ENCODE measurements around the gene CHD5. TPM values are rescaled to one million over a fixed set of nuclear protein-coding genes. Genes with fewer than 3 reads are reported as not detected.

The CHD5 gene
- total RNA-seq, 4 donors from 2014 or later: 0.15 to 0.94 (median 0.26) TPM

- Histone ChIP-seq H3K27ac (no peak overlapping the region), H3K27me3 (no peaks in the 10 kb centered on the region), H3K9me3 (no peaks in the 10 kb centered on the region), H3K4me1 (no peaks in the 10 kb centered on the region), H3K36me3 (no peaks in the 10 kb centered on the region), H3K4me3 (replicated peaks in 1 of 3) (no peak overlapping the region)
- TF ChIP-seq POLR2A (IDR thresholded peaks at IDR 0.05): no peak
- TF ChIP-seq, protein P1, sequence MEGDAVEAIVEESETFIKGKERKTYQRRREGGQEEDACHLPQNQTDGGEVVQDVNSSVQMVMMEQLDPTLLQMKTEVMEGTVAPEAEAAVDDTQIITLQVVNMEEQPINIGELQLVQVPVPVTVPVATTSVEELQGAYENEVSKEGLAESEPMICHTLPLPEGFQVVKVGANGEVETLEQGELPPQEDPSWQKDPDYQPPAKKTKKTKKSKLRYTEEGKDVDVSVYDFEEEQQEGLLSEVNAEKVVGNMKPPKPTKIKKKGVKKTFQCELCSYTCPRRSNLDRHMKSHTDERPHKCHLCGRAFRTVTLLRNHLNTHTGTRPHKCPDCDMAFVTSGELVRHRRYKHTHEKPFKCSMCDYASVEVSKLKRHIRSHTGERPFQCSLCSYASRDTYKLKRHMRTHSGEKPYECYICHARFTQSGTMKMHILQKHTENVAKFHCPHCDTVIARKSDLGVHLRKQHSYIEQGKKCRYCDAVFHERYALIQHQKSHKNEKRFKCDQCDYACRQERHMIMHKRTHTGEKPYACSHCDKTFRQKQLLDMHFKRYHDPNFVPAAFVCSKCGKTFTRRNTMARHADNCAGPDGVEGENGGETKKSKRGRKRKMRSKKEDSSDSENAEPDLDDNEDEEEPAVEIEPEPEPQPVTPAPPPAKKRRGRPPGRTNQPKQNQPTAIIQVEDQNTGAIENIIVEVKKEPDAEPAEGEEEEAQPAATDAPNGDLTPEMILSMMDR (IDR thresholded peaks at IDR 0.05): no peak
- no peak for DNase-seq
- intact Hi-C loops (cut with DNase I): no loop called here
- 60 to 76% methylated on average over 4 to 11 of the region's 13 CpGs for whole genome bisulfite sequencing, 2 donors
Observed at GRCh38 chr1:6095511-6096242, 84.4 kb downstream of the CHD5 start.

DNA sequence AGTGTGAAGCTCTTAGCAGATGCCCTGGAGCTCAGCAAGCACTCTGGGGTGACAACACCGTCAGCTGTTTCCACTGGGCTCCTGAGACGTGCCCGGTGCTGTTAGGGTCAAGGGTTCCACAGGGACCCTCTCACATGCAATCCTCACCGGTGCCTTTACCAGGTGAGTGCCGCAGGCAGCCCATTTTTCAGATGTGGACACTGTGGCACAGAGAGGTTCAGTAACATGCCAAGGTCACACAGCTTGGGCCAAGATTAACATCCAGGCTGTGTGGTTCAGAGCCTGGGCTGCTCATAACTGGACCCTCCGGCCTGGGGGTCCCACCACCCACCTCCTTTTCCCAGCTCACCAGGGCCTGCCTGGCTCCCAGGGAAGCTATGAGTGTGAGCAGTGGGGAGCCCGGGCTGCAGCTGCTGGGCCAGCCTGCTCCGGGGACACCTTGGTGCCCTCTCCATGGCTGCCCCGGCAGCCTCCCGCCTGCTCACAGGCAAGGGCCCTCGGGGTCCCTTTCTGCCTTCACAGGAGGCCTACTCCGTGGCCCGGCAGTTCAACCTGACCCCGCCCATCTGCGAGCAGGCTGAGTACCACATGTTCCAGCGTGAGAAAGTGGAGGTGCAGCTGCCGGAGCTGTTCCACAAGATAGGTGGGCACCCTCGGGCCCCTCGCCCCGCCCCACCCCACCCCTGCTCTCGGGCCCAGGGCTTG is 85.2 kb downstream of the CHD5 start:
- Histone ChIP-seq H3K27ac (no peak overlapping the region), H3K4me3 (replicated peaks in 1 of 3) (no peak overlapping the region), H3K4me1 (no peaks in the 10 kb centered on the region), H3K36me3 (no peaks in the 10 kb centered on the region), H3K9me3 (no peaks in the 10 kb centered on the region), H3K27me3 (no peaks in the 10 kb centered on the region)
- intact Hi-C loops (cut with DNase I): no loop called here
- DNase-seq: no peak
- TF ChIP-seq POLR2A (IDR thresholded peaks at IDR 0.05): no peak
- TF ChIP-seq, protein P1 (IDR thresholded peaks at IDR 0.05): no peak
- 97 to 100% methylated on average over 2 to 6 of the region's 21 CpGs for WGBS, 2 donors

GRCh38 chr1:6094246-6094645 is 85.9 kb downstream of the CHD5 start:
- no peak overlapping the region for H3K27ac ChIP-seq
- no peak for DNase-seq
- 93 to 97% methylated on average over 19 of the region's 19 CpGs for WGBS, 2 donors
- no peaks in the 10 kb centered on the region for H3K9me3 ChIP-seq
- intact Hi-C loops (cut with DNase I): no loop called here
- no peaks in the 10 kb centered on the region for H3K4me1 ChIP-seq
- TF ChIP-seq POLR2A (IDR thresholded peaks at IDR 0.05): no peak
- TF ChIP-seq, protein P1 (IDR thresholded peaks at IDR 0.05): no peak
- no peaks in the 10 kb centered on the region for H3K27me3 ChIP-seq
- H3K4me3 ChIP-seq (replicated peaks in 1 of 3): no peak overlapping the region
- no peaks in the 10 kb centered on the region for H3K36me3 ChIP-seq

- 88 to 94% methylated on average over 8 to 9 of the region's 9 CpGs for WGBS, 2 donors
- H3K9me3 ChIP-seq: no peaks in the 10 kb centered on the region
- DNase-seq: no peak
- no peaks in the 10 kb centered on the region for H3K36me3 ChIP-seq
- H3K4me1 ChIP-seq: no peaks in the 10 kb centered on the region
- TF ChIP-seq POLR2A (IDR thresholded peaks at IDR 0.05): no peak
- TF ChIP-seq, protein P1 (IDR thresholded peaks at IDR 0.05): no peak
- H3K27me3 ChIP-seq: no peaks in the 10 kb centered on the region
- no peak overlapping the region for H3K27ac ChIP-seq
- intact Hi-C loops (cut with DNase I): no loop called here
- H3K4me3 ChIP-seq (replicated peaks in 1 of 3): no peak overlapping the region
Observed at GRCh38 chr1:6093611-6094010, 86.5 kb downstream of the CHD5 start.

DNA sequence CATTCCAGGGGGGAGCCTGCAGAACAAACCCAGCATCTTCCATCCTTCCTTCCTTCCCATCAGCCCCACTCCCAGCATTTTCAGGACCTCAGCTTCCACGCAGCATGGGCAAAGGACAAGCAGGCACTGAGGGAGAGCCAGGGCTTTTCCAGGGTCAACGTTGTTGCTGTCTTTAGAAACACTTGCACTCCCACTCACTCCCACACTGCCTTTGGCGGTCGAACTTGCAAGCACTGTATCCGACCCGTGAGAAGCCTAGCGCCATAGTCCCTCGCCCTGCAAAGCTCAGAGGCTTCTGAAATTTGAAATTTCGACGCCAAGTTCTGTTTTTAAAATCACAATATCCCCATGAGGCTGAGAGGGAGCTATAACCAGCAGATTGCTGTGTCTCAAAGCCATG is 87.0 kb downstream of the CHD5 start:
- no peaks in the 10 kb centered on the region for H3K27me3 ChIP-seq
- 69 to 72% methylated on average over 10 of the region's 10 CpGs for WGBS, 2 donors
- TF ChIP-seq, protein P1 (IDR thresholded peaks at IDR 0.05): no peak
- no peak for TF ChIP-seq POLR2A (IDR thresholded peaks at IDR 0.05)
- no peak for DNase-seq
- intact Hi-C loops (cut with DNase I): no loop called here
- no peaks in the 10 kb centered on the region for H3K36me3 ChIP-seq
- H3K4me3 ChIP-seq (replicated peaks in 1 of 3): no peak overlapping the region
- H3K4me1 ChIP-seq: no peaks in the 10 kb centered on the region
- H3K9me3 ChIP-seq: no peaks in the 10 kb centered on the region
- H3K27ac ChIP-seq: no peak overlapping the region
